Stomach (tissue), 9 donors: ENCODE results near the gene FRAT1. TPM values are rescaled to one million over a fixed set of nuclear protein-coding genes. Genes with fewer than 3 reads are reported as not detected.
A peak's percentile ranks its signal among the peaks of the same experiment; 100 is the strongest.
"Not testable (repeated sequence)": the region's sequence is repeated elsewhere in the genome, so short reads cannot be mapped to it uniquely, and the experiment has no call there.

Experiments used
- DNase-seq, 2 donors: peaks; one replicate each; pipeline versions ENCODE4 v3.0.0 to v3.0.0-alpha.2; 2013 to 2019
- H3K27ac ChIP-seq, 5 donors: fragments of 200-600 bp in 4 of 5; sonication (generic) in 4 of 5; one replicate each; pipeline ENCODE4 v1.5.1; 2013 to 2019; ENCODE audit warnings: mild to moderate bottlenecking in 1 of 5, moderate library complexity in 1 of 5
- H3K27me3 ChIP-seq, 3 donors: fragments of 200-600 bp; sonication (generic); one replicate each; pipeline ENCODE4 v1.5.1; 2017 to 2019; ENCODE audit warnings: mixed run types in 1 of 3
- H3K36me3 ChIP-seq, 4 donors: fragments of 200-600 bp; sonication (generic); 1 replicate in 3 of 4; 2 replicates in 1 of 4; pipeline ENCODE4 v1.5.1; 2016 to 2019
- H3K4me1 ChIP-seq, 4 donors: fragments of 200-600 bp; sonication (generic); one replicate each; pipeline ENCODE4 v1.5.1; 2016 to 2019
- H3K4me3 ChIP-seq, 4 donors: fragments of 200-600 bp; sonication (generic) in 3 of 4; one replicate each; pipeline ENCODE4 v1.5.1; 2016 to 2019; ENCODE audit warnings: mild to moderate bottlenecking in 1 of 4
- H3K9me3 ChIP-seq, 4 donors: fragments of 200-600 bp; sonication (generic); one replicate each; pipeline ENCODE4 v1.5.1; 2016 to 2019
- CTCF ChIP-seq, 7 experiments: fragments of 450-650 bp in 4 of 7; fragments of 200-600 bp in 3 of 7; sonication (generic) in 3 of 7; IDR thresholded peaks; one replicate each; pipeline ENCODE4 v1.5.1; 2016 to 2019; ENCODE audit warnings: antibody characterized with exemption in 7 of 7, control low read depth in 2 of 7, mild to moderate bottlenecking in 1 of 7
- EP300 ChIP-seq: sonication (generic); formaldehyde crosslinking; IDR thresholded peaks from one replicate; pipeline ENCODE4 v1.6.1; 2017; ENCODE audit warnings: antibody characterized with exemption
- POLR2A ChIP-seq, 4 donors: fragments of 450-650 bp; IDR thresholded peaks; one replicate each; pipeline ENCODE4 v1.6.1; 2016; ENCODE audit warnings: antibody characterized with exemption in 4 of 4, control low read depth in 2 of 4, mild to moderate bottlenecking in 1 of 4, moderate library complexity in 1 of 4
- POLR2AphosphoS5 ChIP-seq, 3 donors: sonication (generic); formaldehyde crosslinking; IDR thresholded peaks; one replicate each; pipeline ENCODE4 v1.6.1; 2016; ENCODE audit warnings: antibody characterized with exemption in 3 of 3
- WGBS, 5 donors: extraction: QIAGEN DNeasy Blood & Tissue Kit in 3 of 5; methylation state at CpG; one replicate each; pipeline versions ENCODE4 v1.1.5 to v1.1.7; 2013 to 2018; 5-methylcytosine and 5-hydroxymethylcytosine counted together
- intact Hi-C: fragments of 100-400 bp; cut with DNase I; formaldehyde crosslinking; loops from one replicate; pipeline ENCODE4 v1.15.1; 2023; ENCODE audit warnings: low total_unique reads
- polyA plus RNA-seq, 3 donors: library from polyadenylated mRNA; stranded (reverse); fragments of 200-250 nt; gene quantifications; one replicate each; pipeline ENCODE4 v1.2.3, GENCODE V29; 2013
- total RNA-seq, 5 donors: library from RNA; depleted of rRNA; stranded (reverse); fragments of >200 nt; gene quantifications; one replicate each; pipeline versions ENCODE4 v1.1.0 to v1.2.3, GENCODE V29; 2014 to 2016
- donor health status: healthy with polysubstance abuse.
- donor health status: Bipolar disorder and iron deficiency.
- donor health status: healthy.

The FRAT1 gene
- total and polyA plus RNA-seq, 8 donors: 1.8 to 26.4 (median 3.7) TPM; not detected in 1

- Histone ChIP-seq H3K27me3 (no peaks in the 10 kb centered on the region), H3K9me3 (no peaks in the 10 kb centered on the region), H3K36me3 (no peaks in the 10 kb centered on the region), H3K27ac (no peak overlapping the region), H3K4me1 (peaks cover 0 to 21% (median 10%) of the 10 kb centered on the region in 4 donors), H3K4me3 (no peak overlapping the region)
- TF ChIP-seq POLR2AphosphoS5 (IDR thresholded peaks at IDR 0.05) (no peak), POLR2A (IDR thresholded peaks at IDR 0.05) (no peak), CTCF (IDR thresholded peaks at IDR 0.05) (no peak), EP300 (no peak)
- DNase-seq: no peak
- WGBS, 5 donors: 50 to 67% (median 65%) methylated on average over 1 of the region's 1 CpG
- intact Hi-C loops: no loop called here
Observed at GRCh38 chr10:97277551-97277950, 41.5 kb upstream of the FRAT1 start.

- TF ChIP-seq EP300 (no peak), POLR2AphosphoS5 (IDR thresholded peaks at IDR 0.05) (peak in 1 of 3 donors; percentile 30), POLR2A (IDR thresholded peaks at IDR 0.05) (no peak), CTCF (IDR thresholded peaks at IDR 0.05) (peak in 5 of 7 experiments; percentile 51 to 60 (median 57))
Observed at GRCh38 chr10:97278491-97278989, 40.5 kb upstream of the FRAT1 start.

GRCh38 chr10:97279121-97279815, 39.8 kb upstream of the FRAT1 start:
- no peak for DNase-seq
- Histone ChIP-seq H3K27me3 (no peaks in the 10 kb centered on the region), H3K4me3 (no peak overlapping the region), H3K4me1 (peaks cover 0 to 21% (median 10%) of the 10 kb centered on the region in 4 donors), H3K9me3 (no peaks in the 10 kb centered on the region), H3K27ac (peak overlapping the region in 3 of 5 donors; percentile 38 to 48 (median 46)), H3K36me3 (no peaks in the 10 kb centered on the region)
- intact Hi-C loops: no loop called here
- WGBS, 5 donors: 67 to 74% (median 71%) methylated on average over 9 of the region's 9 CpGs
- no peak for TF ChIP-seq POLR2AphosphoS5 (IDR thresholded peaks at IDR 0.05)
- TF ChIP-seq EP300: no peak
- TF ChIP-seq POLR2A (IDR thresholded peaks at IDR 0.05): no peak
- no peak for TF ChIP-seq CTCF (IDR thresholded peaks at IDR 0.05)

More at GRCh38 chr10:97278491-97278989, 40.5 kb upstream of the FRAT1 start:
- Histone ChIP-seq H3K36me3 (no peaks in the 10 kb centered on the region), H3K27ac (peak overlapping the region in 3 of 5 donors; percentile 38 to 48 (median 46)), H3K27me3 (no peaks in the 10 kb centered on the region), H3K4me3 (no peak overlapping the region), H3K9me3 (no peaks in the 10 kb centered on the region), H3K4me1 (peaks cover 0 to 21% (median 10%) of the 10 kb centered on the region in 4 donors)
- peak in 1 of 2 donors; percentile 87 for DNase-seq
- intact Hi-C loops: no loop called here

GRCh38 chr10:97280783-97281182, 38.3 kb upstream of the FRAT1 start:
- H3K36me3 ChIP-seq: no peaks in the 10 kb centered on the region
- intact Hi-C loops: loop anchor here (10.0 kb wide), 1 partner anchor 64 kb away; no protein-coding TSS in a partner anchor
- no peak overlapping the region for H3K27ac ChIP-seq
- H3K4me3 ChIP-seq: no peak overlapping the region
- TF ChIP-seq CTCF (IDR thresholded peaks at IDR 0.05) (no peak), EP300 (no peak), POLR2A (IDR thresholded peaks at IDR 0.05) (no peak), POLR2AphosphoS5 (IDR thresholded peaks at IDR 0.05) (no peak)
- WGBS, 5 donors: 74 to 94% (median 82%) methylated on average over 3 of the region's 3 CpGs
- H3K27me3 ChIP-seq: no peaks in the 10 kb centered on the region
- no peaks in the 10 kb centered on the region for H3K9me3 ChIP-seq
- DNase-seq: no peak
- H3K4me1 ChIP-seq: peaks cover 0 to 21% (median 10%) of the 10 kb centered on the region in 4 donors

- Histone ChIP-seq H3K36me3 (peaks cover 0 to 15% (median 14%) of the 10 kb centered on the region in 4 donors), H3K4me1 (peaks cover 0 to 20% (median 9%) of the 10 kb centered on the region in 4 donors)
- H3K27ac ChIP-seq, H3K27me3 ChIP-seq, H3K9me3 ChIP-seq, intact Hi-C loops, DNase-seq, H3K4me3 ChIP-seq: not testable (repeated sequence)
- 93 to 94% (median 94%) methylated on average over 11 to 13 of the region's 13 CpGs for WGBS, 5 donors
Observed at GRCh38 chr10:97290076-97290475, 29.0 kb upstream of the FRAT1 start.

- Histone ChIP-seq H3K4me3 (peak overlapping the region in 2 of 4 donors; percentile 83 to 90), H3K4me1 (peaks cover 0 to 20% (median 9%) of the 10 kb centered on the region in 4 donors), H3K27ac (peak overlapping the region in 1 of 5 donors; percentile 99), H3K36me3 (peaks cover 0 to 15% (median 14%) of the 10 kb centered on the region in 4 donors)
- H3K9me3 ChIP-seq, DNase-seq, intact Hi-C loops, H3K27me3 ChIP-seq: not testable (repeated sequence)
- 91 to 93% (median 92%) methylated on average over 15 to 17 of the region's 17 CpGs for WGBS, 5 donors
Observed at GRCh38 chr10:97290576-97291356, 28.3 kb upstream of the FRAT1 start.
